ENCODE measurements around the gene HPCAL1.

Gene HPCAL1

DNA sequence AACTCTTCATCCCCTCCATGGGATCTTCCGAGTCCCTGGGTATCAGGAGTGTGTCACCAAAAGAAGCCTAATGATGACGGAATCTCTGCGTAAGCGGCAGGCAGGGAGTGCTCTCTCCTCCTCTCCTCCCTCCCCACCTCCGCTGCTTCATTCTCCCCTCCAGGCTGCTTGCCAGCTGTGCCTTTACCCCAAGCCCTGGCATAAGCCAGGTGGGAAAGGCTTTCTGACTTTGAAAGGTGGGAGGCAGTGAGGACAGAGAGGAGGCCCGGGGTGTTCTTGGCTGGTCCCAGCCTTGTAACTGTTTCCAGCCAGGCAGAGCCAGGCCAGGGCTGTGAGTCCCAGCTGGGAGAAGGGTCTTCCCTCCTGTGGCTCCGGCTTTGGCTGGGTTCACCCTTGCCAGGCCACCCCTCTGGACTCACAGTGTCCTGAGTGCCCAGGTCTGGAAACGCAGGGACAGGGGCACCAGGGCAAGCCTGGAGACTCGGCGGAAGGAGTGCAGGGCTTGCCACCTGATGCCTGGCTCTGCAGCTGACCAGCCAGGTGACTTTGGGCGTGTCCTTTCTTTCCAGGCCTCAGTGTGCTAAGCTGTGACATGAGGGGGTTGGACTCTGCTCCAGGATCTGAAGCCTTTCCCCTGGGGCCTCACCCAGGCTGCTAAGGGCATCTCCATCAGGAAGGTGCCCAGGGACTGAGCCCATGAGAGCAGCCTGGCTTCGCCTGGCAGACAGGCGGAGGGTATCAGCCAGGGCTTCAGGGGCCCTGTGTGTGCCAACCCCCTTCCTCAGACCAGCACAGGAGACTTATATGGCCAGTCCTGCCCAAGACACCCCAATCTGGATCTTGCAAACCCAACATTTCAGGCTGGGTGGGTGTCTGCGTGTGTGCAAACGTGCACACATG lies 32.7 kb upstream of the HPCAL1 start:
- DNase-seq = no peak

DNA sequence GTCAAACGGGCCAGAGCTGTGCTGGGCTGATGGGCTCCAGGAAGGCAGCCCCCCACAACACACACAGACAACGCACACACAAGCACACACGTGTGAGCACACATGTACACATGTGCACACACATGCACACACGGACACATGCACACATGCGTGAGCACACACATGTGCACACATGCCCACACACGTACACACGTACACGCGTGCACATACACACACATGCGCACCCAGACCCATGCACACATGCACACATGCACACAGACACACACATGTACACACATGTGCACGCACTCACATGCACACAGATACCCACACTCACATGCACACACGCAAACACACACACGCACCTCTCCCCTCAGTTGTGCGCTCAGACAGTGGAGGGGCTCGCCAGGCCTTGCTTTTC lies 31.2 kb upstream of the HPCAL1 start:
- DNase-seq = no peak

DNA sequence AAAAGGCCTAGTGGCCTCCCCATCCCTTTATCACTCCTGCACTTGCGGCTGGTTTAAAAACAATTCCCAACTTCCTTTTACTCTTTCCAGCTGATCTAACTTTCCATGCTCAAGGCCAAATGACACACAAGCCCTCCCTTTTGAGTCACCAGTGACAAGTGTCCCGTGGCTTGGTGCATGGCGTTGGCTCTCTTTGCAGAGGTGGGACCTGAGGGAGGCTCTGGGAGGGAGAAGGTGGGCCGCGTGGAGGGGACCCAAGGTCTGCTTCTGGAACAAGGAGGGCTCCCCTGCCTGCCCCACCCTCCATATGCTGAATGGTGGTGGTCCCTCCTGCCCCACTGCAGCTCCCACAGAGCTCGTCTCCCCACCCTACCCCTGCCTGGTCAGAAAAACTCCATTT lies 30.8 kb upstream of the HPCAL1 start:
- no peak for DNase-seq

DNA sequence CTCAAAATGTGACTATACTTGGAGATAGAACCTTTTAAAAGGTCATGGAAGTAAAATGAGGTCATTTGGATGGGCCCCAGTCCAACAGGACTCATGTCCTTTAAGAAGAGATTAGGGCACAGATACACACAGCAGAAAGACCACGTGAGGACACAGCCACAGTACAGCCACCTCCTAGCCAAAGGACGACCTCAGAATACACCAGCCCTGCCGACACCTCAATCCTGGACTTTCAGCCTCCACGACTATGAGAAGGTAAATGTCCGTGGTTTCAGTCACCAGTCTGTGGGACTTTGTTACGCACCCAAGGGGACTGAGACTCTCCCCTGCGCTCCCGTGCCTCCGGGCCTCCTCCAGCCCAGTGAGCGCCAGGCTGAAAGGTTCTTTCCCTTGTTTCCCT lies 30.2 kb upstream of the HPCAL1 start:
- DNase-seq = no peak

DNA sequence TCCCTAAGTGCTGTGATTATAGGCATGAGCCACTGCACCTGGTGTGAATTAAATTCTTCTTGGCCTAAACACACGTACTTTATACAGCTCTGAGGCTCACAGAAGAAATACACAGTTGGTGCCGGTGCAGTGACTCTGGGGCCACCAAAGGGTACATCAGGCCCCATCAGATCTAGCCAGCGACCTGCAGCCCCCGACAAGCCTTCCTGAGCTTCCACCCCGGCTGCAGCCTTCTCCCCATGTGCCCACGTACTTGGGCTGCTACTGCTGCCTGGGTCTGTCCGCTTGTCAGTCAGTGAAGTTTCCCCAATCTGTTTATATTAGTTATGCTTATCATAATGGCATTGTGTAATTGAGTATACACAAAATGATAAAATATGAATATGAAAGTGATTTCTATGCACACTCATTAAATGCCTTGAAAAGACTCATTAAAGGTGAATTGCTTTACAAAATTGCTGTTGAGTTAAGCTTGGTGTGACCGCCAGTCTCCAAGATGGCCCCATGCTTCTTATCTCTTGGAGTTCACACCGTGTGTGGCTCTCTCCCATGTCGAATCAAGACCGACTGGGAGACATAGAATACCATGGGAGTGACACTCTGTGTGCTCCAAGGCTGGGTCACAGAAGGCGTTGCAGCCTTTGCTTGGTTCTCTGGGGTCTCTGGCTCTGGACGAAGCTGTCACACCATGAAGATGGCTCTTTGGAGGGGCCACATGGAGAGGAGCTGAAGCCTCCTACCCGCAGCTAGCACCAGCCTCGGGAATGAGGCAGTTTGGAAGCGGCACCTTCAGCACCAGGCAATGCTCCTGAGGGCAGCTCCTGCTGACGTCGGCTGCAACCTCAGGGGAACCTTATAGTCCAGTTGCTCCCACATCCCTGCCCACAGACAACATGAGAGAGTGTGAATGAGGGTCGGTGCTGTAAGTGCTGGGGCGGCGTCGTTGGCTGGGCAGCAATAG lies 29.2 kb upstream of the HPCAL1 start:
- no peak for DNase-seq

DNA sequence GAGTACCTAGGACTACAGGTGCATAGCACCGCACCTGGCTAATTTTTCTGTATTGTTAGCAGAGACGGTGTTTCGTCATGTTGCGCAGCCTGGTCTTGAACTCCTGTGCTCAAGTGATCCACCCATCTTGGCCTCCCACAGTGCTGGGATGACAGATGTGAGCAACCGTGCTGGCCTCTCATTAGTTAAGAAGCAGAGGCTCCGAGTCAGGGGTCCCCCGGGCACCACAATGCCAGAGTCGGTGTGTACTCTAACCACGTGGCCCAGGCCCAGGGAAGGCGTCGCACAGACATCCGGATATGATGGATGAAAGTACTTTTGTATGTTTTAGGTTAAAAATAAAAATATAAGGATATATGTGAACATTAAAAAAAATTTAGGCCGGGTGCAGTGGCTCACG lies 28.3 kb upstream of the HPCAL1 start:
- DNase-seq = no peak

DNA sequence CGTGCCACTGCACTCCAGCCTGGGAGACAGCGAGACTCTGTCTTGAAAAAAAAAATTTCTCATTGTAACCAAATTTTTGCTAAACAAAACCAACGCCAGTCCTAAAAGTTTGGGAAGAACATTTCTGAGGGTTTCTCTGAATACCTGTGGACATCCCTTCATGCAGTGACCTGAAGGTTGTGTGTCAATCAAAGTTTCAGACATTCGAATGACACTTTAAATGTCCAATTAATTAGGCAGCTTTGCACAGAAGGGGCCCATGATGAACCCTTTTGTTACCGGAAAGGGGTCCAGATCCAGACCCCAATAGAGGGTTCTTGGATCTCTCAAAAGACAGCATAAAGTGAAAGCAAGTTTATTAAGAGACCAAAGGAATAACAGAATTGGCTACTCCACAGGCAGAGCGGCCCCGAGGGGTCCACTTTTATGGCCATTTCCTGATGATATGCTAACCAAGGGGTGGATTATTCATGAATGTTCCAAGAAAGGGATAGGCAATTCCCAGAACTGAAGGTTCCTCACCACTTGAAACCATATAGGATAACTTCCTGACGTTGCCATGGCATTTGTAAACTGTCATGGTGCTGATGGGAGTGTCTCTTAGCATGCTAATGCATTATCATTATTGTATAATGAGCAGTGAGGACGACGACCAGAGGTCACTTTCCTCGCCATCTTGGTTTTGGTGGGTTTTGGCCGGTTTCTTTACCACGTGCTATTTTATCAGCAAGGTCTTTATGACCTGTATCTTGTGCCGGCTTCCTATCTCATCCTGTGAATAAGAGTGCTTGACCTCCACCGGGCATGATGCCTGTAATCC lies 27.5 kb upstream of the HPCAL1 start:
- DNase-seq = no peak

DNA sequence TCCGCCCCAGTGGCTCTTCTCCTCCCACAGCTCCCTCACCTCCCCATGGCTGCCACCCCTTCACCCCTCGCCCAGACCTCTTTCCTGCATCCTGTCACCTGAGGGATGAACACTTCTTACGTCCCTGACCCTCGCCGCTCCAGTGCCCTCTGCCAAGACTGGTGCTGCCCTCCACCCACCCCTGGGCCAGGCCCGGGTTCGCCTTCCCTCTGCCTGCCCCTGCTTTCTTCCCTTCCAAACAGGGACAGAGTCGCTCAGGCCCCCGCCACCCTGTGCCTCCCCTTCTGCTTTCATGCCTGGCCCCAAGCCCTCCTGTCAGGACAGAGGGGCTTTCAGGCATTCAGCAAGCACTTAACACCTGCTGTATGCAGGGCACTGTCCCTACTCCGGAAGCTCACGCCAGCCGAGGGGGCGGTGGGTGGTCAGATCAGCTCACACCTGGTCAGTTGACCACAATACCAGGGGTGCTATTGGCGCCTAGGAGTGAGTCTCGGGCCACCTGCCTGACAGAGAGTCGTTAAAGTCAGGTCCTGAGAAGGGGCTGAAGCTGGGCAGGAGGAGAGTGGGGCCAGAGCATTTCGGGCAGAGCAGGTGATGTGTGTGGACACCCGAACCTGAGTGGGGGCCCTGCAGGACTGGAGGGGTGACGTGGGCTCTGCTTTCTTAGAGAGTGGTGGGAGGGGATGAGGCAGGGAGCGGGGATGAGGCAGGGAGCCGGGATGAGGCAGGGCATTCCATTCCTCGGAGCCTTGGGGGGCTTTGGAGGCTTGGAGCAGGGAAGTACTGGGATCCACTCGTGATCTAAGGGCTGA lies 26.0 kb upstream of the HPCAL1 start:
- DNase-seq = no peak

DNA sequence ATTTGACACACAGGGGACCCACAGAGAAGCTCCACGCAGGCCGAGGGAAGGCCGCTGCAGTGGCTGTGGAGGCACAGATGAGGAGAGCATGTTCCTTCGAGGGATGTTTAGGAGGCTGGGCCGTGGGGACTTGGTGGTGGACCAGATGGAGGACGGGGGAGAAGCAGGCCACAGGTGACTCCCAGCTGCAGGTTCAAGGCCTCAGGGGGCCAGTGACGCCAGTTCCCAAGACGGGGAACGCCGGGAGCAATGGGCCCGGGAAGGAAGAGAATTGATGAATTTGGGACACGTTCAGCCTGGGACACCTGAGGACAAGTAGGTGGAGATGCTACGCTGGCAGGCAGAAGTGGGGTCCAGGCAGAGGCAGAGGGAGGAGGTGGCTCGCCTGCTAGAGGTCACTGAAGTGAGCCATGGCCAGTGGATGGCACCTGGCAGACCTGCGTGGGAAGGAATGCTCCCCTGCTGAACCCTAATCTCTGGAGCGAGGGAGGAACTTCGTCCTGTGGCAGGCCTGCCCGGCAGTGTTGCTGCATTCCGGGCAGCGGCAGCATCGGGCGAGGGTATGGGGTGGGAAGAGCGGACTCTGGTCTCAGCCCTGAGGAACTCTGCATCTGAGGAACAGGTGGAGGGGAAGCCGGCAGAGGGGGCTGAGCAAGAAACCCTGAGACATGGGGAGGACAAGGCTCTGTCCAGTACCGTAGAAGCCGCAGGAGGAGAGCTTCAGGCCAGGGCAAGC lies 25.2 kb upstream of the HPCAL1 start:
- no peak for DNase-seq

DNA sequence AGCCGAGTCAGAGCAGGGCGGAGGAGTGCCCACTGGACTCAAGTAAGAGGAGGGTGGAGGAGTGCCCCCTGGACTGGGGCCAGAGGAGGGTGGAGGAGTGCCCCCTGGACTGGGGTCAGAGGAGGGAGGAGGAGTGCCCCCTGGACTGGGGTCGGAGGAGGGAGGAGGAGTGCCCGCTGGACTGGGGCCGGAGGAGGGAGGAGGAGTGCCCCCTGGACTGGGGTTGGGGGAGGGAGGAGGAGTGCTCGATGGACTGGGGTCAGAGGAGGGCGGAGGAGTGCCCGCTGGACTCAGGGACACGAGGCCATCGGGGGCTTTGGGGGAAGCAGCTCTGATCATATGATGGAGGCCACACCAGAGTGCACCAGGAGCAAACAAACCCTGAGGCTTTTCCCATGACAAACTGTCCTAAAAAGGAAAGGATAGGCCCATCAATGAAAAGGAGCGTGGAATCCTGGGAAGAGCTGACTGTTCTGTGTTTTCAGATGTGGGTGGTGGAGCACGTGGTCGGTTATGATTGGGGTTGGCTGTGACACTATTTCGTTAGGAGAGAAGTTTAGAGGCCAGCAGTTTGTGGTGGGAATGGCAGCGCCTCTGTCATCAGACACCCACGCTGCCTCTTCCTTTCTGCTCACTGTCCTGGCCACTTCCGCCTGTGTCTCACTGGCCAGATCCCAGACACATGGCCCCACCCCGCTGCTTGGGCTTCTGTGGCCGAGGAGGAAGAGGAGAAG lies 24.5 kb upstream of the HPCAL1 start:
- peak; percentile 91 for DNase-seq

DNA sequence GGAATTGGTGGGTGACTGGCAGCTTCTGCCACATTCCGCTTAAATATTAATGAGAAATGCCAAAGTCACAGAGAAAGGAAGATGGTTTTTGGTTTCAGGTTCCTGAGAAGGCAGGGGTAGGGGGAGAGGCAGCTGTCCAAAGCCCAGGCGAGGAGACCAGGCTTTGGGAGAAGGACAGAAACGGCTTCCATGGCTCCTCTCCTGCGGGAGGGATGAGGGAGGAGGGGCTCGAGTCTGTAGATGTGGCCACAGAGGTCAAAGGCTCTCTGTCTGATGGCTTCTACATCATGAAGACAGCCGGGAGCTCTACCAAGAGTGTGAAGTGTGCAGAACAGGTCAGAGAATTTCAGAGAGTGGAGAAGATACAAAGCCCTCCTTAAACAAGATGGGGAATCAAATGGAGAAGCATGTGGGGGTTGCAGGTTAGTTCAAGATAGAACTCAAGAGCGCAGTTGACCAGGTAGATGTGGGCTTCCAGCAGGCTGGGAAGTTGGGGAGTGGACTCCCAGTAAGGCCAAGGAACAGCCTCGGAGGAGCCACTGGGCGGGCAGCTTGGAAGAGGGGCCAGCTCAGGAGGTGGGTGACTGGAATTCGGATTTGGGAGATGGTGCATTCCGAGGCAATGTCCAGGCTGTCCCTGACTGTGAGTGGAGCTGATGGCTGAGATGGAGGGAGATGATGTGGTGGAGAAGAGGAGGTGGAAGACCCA lies 23.8 kb upstream of the HPCAL1 start:
- no peak for DNase-seq

DNA sequence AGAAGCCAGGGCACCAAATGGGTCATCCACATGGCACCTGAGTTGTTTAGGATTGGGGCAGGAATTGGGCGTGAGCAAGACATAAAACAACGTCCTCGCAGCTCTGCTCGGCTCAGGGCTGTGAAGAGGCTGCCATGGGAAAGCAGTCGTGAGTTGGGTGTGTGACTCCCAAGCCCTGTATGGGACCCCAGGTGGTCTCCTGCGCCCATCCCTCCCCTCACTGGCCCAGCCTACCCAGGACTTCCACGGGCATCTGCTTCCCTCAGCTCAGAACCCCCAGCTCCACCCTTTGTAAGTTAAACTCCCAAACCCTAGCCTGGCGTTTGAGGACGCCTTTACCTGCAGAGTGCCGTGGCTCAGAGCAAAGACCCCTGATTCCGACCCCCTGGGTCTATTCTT lies 23.2 kb upstream of the HPCAL1 start:
- DNase-seq = no peak

DNA sequence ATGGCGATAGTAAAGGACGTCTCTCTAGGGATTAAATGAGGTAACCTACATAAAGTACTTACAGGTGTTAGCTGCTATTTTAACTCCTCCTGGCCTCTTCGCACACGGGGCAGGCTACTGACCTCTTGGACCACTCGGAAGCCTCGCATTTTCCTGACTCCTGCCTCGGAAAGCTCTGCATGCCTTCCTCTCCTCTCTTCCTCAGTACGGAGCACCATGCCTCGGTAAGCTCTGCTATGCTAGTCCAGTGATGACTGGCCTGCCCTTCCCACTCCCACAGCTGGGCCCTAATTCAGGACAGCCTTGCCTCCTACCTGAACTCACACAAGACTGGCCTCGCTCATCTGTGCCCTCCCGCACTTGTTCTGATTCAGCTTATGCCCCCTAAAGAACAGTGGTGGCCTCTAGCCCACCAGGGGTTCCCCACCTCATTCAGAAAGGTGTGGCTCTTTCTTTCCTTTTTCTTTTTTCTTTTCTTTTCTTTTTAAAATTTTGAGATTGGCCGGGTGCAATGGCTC lies 22.7 kb upstream of the HPCAL1 start:
- DNase-seq = no peak

DNA sequence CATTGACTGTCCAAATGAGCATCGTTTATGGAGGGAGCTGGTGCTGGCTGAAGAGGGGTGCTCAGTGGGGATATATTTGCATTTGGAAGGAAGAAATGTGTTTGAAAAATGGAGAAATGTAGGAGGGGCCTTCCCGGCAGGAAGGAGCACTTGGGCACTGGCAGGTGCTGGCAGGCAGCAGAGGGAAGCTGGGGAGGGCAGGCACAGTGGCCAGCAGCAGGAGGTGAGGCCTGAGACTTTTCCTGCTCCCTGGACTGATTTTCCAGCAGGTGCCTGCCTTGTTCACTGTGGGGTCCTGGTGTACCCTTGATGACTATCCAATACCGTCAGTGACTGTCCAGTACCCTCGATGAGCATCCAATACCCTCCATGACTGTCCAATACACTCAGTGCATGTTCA lies 20.8 kb upstream of the HPCAL1 start:
- no peak for DNase-seq

DNA sequence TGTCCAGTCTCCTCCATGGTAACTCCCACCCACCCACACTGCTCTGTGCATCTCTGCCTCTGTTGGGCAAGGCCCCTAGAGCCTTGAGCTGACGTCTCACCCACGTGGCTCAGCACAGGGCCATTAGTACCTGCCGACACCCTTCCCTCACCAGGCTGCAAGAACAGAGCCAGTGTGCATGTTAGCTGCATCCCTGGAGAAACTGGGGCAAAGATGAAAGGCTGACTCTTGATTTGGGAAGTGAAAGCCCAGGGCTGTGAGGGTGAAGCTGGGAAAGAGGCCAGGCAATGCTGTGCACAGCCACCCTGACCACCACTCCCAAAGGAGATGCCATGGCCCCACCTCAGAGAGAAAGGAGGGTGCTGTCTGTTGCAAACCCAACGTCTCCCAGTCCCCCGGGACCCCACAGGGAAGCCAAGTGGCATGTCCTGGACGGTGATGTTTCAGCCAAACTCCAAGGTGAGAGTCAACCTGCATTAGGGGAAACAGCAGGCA lies 20.0 kb upstream of the HPCAL1 start:
- no peak for DNase-seq

DNA sequence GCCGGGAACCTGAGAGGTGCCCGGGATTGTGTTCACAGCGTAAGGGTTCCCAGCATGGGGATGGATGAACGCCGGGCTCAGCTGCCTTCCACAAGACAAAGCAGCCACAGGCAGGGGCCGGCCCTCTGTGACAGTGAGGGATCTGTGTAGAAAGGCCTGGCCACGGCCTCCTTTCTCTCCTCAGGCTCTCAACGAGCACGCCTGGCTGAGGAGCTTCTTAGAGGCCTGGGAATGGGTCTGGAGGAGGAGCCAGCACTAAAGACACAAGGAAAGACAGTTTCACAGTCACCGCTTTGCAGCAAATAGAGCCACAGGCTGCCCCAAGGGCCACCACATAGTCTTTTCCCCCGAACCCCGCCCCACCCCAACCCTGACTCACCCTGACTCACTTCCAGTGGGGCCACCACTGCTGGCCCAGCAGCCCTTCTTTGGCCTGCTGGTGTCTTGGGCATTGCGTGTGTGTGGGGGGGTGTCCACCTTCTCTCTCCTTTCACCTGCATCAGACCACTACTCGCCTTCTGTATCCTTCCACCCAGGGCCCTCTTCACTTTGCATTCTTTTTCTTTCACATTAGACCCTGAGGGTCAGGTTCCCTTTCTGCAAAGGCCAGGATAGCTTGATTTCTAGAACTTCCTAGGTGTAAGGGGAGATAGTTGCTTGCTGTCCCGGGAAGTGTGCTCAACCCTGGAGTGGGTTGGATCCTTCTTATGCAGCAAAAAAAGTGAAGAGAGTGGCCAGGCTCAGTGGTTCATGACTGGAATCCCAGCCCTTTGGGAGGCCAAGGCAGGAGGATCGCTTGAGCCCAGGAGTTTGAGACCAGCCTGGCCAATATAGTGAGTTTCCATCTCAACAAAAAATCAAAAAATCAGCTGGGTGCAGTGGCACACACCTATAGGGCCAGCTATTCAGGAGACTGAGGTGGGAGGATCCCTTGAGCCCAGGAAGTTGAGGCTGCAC lies 19.3 kb upstream of the HPCAL1 start:
- DNase-seq = peak; percentile 41

DNA sequence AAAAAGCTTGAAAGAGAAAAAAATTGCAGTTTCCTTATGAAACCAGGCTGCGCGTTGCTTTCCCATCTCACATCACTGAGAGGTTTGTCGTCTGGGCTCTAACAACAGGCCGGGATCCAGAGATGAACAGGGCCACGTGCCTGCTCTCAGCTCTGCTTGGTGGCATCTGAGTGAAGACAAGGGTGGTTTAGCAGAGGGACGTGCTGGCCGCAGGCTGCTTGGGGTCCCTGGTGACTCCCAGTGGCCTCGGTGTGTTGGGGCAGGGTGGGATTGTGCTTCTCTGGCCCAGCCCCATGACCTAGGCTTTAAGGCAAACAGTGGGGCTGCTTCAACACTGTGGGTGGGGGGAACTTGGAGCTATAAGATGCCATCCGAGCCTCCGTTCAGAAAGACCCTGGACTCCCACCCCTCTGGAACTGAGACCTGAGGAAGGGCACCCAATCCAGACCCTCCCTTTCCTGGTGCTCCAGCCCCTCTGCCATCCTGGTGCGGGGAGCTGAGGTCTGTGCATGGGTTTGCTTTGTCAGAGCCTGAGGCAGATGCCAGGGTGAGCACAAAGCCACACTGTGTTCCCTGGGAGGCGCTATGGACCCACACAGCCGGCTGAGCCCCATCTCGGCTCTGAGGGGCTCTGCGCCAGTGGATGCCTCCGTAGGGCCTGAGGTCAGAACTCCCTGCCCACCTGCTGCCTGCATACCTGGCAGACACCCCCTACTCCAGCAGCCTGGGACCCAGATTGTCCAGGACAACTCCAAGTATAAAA lies 18.4 kb upstream of the HPCAL1 start:
- DNase-seq = no peak

DNA sequence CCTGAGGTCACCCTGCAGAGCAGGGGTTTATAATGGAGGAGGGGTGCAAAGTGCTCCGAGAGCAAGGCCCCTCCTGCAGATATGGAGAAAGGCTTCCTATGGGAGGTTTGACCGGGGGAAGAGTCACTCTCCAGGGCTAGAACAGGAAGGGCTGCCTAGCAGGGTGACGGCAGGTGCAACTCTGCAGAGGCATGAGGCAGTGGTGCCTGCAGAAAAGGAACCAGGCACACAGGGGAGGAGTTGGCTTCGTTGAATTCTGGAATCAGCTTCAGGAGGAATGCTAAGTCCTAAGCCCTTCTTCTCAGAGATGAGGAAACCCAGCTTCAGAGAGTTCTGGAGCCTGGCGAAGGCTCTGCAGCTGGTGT lies 17.5 kb upstream of the HPCAL1 start:
- DNase-seq = no peak

Measured in kidney glomerular epithelial cell (primary cell).